Right lobe of liver (tissue), 4 donors: ENCODE measurements around the gene TIMM44.

ENCODE experiments used
- CTCF ChIP-seq, 4 donors: fragments of 200-600 bp in 3 of 4; fragments of 450-650 bp in 1 of 4; IDR thresholded peaks; one replicate each; pipeline versions ENCODE4 v1.5.1 to v1.8.0; 2016 to 2022; ENCODE audit warnings: antibody characterized with exemption in 4 of 4, mild to moderate bottlenecking in 2 of 4
- POLR2A ChIP-seq: fragments of 450-650 bp; IDR thresholded peaks from one replicate; pipeline ENCODE4 v1.6.1; 2017; ENCODE audit warnings: antibody characterized with exemption, mild to moderate bottlenecking
- donor health status: DM: no; HTN: no; CAD: no.
- donor health status: DM: no; HTN: no; CAD: no.
- donor health status: DM: no; HTN: yes; CAD: no.

- TF ChIP-seq POLR2A (no peak), CTCF (IDR thresholded peaks at IDR 0.05) (no peak)
Observed at GRCh38 chr19:7916103-7916954, 27.1 kb downstream of the TIMM44 start.
